Posterior vena cava (tissue), 2 donors: ENCODE measurements around the gene CXCL5. TPM values are rescaled to one million over a fixed set of nuclear protein-coding genes. Genes with fewer than 3 reads are reported as not detected.

ENCODE experiments used
- DNase-seq: peaks from one replicate; pipeline ENCODE4 v3.0.0-alpha.2; 2020; ENCODE audit warnings: low spot score
- intact Hi-C, 2 donors: fragments of 100-400 bp; cut with DNase I; formaldehyde crosslinking; loops; one replicate each; pipeline versions ENCODE4 v1.14.1 to v1.14.2; 2022 to 2023
- long read RNA-seq, 2 donors: library from polyadenylated mRNA; unstranded; transcript quantifications; one replicate each; pipeline ENCODE4 v2.0.0, GENCODE V29; 2020 to 2021
- total RNA-seq, 2 donors: library from RNA; stranded (reverse); fragmentation: NEBNext Ultra II Directional; extraction: Animal tissue kit (Norgen Biotek cat#: 25700); gene quantifications; one replicate each; pipeline ENCODE4 v1.2.1, GENCODE V29; 2021
- donor health status: DM: yes; HTN: yes; CAD: no.
- donor health status: DM: yes; HTN: yes; CAD: no.

CXCL5 gene
- total RNA-seq: under 1 TPM in 1 of 2 donors, not detected in 1; 0.14 TPM
- long read RNA-seq, donor 1: 0 reads
- long read RNA-seq, donor 2: 0 reads

DNA sequence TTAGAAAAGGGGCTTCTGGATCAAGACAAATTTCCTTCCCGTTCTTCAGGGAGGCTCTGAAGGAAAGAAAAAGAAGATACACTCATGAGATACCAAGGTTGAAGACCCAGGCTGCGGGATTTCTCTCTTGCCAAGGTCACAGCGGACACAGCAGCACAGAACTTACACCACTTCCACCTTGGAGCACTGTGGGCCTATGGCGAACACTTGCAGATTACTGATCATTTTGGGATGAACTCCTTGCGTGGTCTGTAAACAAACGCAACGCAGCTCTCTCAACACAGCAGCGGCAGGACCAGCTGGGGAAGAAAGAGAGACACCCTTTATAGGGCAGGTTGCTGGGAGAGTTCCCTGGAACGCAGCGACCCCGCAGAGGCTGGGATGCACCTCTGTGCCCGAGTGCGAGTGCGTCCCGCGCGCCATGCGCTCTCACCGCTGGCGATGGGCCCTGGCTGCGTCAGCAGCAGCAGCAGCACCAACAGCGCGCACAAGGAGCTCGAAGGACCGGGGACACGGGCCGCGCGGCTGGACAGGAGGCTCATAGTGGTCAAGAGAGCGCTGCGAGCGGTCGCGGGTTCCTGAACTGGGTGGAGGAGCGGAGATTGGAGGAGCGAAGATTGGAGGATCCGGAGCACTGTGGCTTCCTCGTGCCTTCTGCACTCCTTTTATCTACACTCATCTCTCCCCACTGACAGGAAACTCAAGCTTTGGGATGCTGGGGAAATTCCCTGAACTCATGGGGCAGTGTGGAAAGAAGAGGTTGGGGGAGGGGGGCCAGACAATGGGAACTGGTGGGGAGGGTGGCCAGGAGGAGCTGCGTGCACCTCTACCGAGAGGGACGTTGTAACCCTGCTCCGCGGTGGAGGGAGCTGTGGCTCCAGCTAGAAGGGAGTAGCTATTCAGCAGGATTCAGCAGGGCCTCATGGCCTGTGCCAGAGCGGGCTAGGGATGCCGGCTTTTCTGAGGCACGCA, at the start of gene CXCL5:
Gene CXCL5 (minus strand): TSS at position 638 of the 972 bp plus-strand sequence. CDS start 96 bp downstream, at position 542.
- intact Hi-C loops: no loop called here
- DNase-seq: peak; percentile 82

DNA sequence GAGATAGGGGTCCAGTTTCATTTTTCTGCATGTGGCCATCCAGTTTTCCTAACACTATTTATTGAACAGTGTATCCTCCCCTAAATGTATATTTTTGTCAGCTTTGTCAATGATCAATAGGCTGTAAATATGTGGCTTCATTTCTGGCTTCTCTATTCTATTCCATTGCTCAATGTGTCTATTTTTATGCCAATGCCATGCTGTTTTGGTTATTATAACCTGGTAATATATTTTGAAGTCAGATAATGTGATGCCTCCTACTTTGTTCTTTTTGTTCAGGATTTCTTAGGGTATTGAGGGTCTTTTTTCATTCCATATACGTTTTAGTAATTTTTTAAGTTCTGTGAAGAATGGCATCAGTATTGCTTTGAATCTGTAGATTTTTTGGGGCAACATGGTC, 48.7 kb upstream of the CXCL5 start:
- no peak for DNase-seq
- intact Hi-C loops: no loop called here

DNA sequence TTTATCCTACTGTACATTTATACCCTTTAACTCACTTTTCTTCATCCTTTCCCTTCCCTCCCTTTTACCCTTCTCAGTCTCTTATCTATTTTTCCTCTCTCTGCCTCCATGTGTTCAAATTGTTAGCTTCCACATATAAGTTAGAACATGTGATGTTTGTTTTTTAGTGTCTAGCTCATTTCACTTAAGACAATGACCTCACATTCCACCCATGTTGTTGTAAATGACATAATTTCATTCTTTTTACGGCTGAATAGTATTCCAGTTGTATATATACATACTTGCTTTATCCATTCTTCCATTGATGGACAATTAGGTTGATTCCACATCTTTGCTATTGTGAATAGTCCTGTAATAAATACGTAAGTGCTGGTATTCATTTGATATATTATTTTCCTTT, 47.3 kb upstream of the CXCL5 start:
- no peak for DNase-seq
- intact Hi-C loops: no loop called here

DNA sequence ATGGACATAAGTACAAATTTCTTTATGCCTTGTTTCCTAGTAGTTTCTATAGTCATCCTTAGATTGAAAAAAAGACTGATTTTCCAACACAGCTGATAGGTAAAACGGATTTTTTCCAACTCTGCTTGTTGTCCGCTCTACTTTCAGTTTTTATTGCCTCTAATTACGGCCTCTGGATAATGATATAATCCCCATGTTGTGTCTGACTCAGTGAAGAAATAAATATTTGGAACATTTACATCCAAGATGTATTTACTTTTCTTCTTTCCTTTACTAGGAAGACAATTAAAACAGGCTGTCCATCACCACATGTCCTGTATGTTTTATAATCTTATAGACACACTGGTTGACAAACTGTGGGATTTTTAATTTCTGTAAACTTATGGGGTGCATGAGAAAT, 46.8 kb upstream of the CXCL5 start:
- DNase-seq: no peak

DNA sequence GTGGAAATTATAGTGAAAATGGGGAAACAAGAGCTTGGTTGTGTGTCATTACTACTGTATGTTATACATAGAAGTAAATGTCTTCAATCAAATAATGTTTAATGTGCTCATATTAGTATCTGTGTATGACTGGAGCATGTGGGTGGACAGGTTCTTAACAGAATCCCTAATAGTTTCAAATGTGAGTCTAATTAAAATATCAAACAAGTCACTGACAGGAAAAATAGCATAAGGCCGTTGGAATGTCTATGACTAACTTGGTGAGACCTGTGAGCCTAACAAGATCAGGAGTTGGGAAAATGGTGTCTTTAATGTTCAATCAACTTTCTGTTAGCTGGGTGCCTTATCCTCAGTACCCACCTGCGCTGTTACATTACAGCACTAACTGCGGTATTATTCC, 46.2 kb upstream of the CXCL5 start:
- no peak for DNase-seq
- intact Hi-C loops: no loop called here

More for the DNA sequence above, 46.8 kb upstream of the CXCL5 start:
- intact Hi-C loops: no loop called here

DNA sequence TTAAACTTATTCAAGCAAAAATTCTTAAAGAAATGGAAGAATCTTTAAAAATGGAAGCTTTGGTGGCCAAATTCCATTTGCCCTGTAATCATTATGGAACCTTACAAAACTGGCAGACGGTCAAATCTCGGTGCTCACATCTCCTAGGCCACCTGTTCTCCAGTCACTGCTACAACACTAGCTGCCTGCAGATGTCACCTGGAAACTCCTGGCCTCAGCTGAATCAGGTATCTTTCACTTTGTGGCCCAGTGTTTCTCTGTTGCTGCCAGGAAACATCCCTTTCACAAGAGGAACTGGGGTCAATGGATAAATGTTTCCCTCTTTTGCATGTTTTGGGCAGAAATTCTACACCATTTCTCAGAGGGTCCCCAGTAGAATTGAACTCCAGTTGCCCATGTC, 44.2 kb upstream of the CXCL5 start:
- intact Hi-C loops: no loop called here
- no peak for DNase-seq

DNA sequence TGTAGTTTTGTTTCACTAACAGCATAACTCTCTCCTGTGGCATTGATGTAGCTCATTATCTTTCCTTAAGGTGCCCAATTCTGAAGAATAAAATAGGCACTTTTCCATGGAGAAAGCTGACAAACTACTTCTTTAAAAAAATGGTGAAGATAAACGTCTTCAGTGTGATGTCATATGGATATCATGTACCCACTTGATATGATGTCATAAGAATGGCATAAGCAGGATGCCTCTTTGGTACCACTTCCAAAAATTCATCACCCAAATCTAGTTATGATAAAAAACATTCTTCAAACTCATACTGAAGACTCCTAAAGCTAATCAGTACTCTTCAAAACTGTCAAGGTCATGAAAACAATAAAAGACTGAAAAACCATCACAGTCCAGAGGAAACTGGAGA, 42.9 kb upstream of the CXCL5 start:
- DNase-seq: no peak
- intact Hi-C loops: no loop called here

DNA sequence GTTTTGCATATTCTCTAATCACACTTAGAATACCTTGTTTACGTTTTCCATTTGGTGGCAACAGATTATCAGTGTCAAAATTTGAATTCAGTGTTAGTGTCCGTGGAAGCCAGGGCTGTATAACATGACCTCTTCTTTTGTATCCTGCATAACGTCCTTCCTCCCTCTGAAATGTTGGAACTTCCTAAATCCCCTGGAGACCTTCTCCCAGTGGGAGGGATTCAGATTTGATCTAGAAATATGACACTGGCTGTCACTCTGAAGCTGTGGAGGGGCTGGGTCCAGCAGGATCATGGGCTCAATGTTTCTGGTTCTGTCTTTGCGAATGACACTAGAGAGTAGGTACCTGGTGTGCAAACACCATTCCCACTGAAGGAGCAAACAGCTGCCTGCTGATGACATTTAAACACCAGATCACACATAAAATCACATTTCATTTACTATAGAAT, 40.9 kb upstream of the CXCL5 start:
- intact Hi-C loops: loop anchor here in 1 of 2 donors (5.0 kb wide), 1 partner anchor 252 kb away; no protein-coding TSS in a partner anchor
- DNase-seq: no peak

DNA sequence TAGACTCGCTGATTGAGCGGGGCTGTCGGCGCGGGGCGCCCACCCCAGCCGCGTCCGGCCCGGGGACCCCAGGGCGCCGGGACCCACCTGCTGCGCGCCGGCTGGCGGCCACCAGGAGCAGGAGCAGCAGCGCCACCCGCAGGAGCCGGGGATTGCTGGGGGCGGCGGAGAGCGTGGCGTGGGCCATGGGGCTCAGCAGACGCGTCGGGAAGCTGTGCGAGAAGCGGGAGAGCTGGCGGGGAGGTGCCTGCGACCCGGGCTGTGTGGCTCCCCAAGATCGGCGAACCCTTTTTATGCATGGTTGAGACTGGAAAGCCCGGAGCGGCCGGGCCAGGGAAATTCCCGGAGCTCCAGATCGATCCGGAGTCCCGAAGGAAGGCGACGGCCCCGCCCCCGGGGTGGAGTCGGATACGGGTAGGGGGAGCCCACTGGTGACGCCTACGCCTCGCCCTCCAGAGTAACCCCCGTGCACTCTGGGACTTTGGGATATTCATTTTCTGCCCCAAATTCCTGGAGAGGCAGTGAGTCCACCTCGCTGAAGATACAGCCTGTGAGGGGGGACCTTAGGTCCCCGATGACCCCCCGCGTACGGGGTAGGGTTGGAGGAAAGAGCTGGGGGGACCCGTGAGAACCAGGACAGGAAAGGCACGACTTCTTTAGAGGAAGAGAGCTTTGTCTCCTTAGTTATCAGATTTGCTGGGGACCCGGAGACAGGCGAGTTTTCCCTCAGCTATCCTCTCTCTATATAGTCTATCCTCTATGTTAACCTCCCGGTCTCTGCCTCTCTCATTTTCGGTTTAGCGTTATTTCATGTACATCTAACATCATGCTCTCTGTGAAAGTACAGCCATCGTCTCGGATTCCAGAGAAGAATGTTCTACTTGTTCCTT, 40.2 kb upstream of the CXCL5 start, which contains the start of gene CXCL3:
Gene CXCL3 (minus strand): TSS at position 265 of the 890 bp plus-strand sequence. CDS start 78 bp downstream, at position 187.
- intact Hi-C loops: loop anchor here in 1 of 2 donors (5.0 kb wide), 1 partner anchor 251 kb away; no protein-coding TSS in a partner anchor
- DNase-seq: peak; percentile 93

DNA sequence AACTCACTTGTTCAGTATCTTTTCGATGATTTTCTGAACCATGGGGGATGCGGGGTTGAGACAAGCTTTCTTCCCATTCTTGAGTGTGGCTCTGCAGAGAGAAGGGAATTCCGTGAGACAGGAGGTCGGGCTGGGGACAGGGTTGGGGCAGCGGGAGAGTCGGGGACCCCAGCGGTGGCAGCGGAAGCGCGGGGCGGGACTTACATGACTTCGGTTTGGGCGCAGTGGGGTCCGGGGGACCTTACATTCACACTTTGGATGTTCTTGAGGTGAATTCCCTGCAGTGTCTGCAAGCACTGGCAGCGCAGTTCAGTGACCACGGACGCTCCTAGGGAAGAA, 39.6 kb upstream of the CXCL5 start:
- intact Hi-C loops: loop anchor here in 1 of 2 donors (5.0 kb wide), 1 partner anchor 251 kb away; no protein-coding TSS in a partner anchor

DNA sequence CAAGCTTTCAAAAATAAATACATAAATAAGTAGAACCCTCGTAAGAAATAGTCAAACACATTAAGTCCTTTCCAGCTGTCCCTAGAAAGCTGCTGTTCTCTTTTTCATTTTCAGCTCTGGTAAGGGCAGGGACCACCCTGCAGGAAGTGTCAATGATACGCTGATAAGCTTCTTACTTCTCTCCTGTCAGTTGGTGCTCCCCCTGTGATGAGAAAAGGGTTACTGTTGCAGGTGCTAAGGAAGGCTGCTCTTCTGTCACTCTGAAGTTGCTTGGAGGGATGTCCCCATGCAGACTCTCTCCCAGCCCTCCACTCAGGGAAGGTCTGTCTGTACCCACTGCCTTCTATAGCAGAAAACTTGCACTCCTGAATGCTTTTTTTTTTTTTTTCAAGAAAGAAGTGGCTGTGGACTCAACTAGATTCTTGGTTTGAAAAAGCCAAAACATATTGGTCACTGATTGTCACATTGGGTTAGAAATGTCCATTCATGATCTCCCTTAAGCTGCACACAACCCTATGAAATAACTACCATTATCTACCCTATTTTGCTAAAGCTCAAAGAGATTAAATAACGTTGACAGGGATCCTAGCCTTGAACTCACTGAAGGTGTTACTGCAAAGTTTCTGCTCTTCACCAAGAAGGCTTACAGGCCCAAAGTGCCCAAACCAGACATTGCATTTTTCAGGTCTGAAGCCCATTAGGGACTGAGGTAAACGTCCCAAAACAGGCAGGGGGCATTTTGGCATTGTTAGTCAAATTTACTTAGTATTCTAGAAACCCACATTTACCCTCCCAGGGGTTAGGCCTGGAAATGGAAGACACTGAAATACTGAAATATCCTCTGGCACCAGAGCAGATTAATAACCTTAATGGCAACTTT, 38.8 kb upstream of the CXCL5 start:
- DNase-seq: no peak
- intact Hi-C loops: loop anchor here in 1 of 2 donors (5.0 kb wide), 1 partner anchor 250 kb away; no protein-coding TSS in a partner anchor

More for the DNA sequence above, 39.6 kb upstream of the CXCL5 start:
- peak; percentile 77 for DNase-seq

DNA sequence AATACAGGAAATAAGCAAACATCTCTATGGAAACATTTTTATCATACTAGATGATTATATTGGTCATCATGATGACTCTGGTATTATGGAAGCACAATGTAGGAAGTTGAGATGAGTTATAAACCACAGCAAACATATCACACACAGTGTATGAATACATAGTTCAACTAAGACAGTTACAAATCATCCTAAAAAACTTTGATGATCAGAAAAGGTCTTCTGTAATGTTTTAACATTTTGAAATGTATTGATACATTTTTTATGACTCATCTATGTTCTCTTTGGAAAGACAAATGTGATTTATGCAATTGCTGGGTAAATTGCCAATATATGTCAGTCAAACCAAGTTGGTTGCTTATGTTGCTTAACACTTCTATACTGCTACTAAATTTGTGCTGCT, 35.3 kb upstream of the CXCL5 start:
- no peak for DNase-seq
- intact Hi-C loops: no loop called here

DNA sequence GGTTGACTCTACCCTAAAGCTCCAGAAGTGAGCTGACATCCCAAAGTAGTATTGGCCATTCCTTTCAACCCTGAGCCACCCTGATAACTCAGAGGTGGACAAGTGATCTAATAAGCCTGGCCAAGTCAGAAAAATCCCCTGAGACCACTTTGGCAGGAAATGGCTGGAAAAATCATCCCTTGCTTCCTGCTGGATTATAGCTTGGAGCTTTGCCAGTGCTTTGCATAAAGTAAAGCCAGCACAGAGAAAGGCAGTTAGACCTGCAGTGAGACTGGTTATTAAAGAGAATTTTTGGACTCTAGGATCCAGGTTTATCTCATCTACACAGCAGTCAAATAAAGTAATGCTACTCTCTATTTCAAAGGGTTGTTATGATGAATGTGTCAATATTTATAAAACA, 33.6 kb upstream of the CXCL5 start:
- intact Hi-C loops: no loop called here
- no peak for DNase-seq

DNA sequence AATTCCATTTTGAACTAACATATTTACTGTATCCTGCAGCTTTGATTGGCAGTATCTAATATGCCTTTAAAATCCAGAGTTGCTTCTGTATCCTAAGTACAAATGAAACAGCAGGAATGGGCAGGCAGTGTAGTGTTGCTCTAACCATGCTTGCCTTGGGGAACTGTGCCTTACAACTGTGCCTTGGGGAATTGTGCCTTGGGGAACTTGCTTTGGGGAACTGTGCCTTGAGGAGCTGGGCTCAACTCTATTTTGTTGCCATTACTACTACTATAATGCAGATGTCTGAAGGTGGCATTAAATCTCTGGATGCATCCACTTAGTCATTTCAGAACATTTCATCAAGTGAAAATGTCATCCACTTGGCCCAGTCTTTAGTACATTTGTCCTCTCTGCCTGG, 33.1 kb upstream of the CXCL5 start:
- intact Hi-C loops: no loop called here
- no peak for DNase-seq

DNA sequence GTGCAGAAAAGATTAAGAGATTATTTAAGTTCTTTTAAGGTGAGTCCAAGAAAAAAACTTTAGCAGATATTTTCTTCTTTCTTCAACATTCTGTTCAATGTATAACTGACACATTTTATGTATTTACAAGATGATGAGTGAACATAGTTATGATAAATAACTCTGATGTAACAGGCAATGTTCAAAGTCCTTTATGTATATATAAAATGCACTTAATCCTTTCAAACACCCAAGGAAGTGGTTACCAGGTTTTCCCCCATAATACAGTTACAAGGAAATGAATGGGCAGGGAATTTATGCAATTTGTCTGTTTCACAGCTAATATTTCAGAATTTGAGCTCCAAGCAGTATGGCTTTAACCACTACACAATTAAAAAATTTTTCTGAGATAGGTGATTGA, 31.8 kb upstream of the CXCL5 start:
- DNase-seq: no peak

DNA sequence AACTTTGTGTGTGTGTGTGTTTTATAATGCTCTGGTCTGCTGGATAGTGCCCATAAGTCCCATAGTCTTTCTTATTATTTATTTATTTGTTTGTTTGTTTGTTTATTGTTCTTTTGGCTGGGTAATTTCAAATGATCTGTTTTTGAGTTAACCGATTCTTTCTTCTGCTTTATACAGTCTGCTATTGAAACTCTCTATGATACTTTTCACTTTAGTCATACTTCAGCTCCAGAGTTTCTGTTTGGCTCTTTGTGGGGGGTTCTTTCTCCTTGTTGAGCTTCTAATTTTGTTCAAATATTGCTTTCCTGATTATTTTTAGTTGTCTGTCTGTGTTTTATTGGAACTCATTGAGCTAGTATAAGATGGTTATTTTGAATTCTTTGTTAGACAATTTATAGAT, 30.0 kb upstream of the CXCL5 start:
- intact Hi-C loops: no loop called here
- no peak for DNase-seq

More for the DNA sequence above, 31.8 kb upstream of the CXCL5 start:
- intact Hi-C loops: no loop called here

DNA sequence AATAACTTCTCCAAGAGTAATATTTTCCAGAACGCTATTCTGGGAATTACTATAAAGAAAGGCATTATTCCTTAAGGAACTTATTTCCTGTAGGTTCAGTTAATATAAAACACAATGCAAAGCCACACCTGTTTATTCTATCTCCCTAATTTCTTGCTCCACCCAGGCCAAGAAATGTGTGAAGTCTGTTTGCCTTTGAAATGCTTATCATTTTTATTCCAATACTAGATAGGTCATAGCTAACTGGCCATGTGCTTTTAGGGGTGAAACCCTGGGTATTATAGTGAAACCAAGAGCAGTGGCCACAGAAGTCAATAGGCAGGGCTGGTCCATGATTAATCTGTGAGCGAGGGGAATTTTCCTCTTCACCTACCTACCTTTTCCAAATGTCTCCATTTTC, 25.2 kb upstream of the CXCL5 start:
- intact Hi-C loops: no loop called here
- DNase-seq: no peak

DNA sequence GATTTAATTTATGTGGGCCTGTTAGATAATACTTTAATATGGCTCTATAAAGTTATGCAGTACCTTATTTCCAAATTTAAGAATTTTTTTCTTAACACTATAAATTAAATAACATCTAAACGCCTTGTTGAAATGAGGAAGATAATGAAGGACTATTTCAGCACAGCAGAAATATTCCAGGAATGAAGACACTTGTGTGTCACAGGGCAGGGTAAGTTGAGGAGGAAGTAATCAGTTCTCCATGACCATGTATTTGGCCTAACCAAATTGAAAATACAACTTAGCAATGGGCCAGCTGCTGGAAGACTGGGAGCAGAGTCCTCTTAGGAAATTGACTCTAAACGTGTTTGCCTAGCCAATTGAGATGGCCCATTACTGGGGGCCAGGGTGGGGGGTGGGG, 23.1 kb upstream of the CXCL5 start:
- no peak for DNase-seq
- intact Hi-C loops: no loop called here

DNA sequence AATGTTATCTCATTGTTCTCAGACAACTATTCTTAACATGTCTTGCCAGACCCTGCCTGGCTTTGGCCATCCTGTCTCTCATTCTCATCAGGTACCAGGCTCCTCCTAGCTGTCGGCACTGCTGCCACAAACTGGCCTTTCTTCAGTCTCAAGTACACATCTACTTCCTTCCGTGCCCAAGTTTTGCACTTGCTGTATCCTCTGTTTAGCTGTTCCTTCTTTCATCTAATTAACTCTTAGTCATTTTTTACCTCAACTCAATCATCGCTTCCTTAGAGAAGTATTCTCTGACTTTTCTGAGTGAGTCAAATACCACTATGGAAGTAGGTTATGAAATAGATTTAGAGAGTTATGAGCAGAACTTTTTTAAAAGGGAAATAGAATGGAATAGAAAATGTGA, 20.3 kb upstream of the CXCL5 start:
- intact Hi-C loops: no loop called here
- no peak for DNase-seq
